Panc1 (cell line): ENCODE measurements around the gene CNNM4.

ENCODE experiments used
- CTCF ChIP-seq: fragments of 450-650 bp; IDR thresholded peaks from 2 replicates; pipeline ENCODE4 v1.5.1; 2017; ENCODE audit warnings: mild to moderate bottlenecking
- POLR2AphosphoS5 ChIP-seq: IDR thresholded peaks from 2 replicates; pipeline ENCODE4 v1.6.1; 2012; ENCODE audit warnings: mild to moderate bottlenecking, low read depth, low read length, moderate library complexity
- TF ChIP-seq, protein P1 (sequence below), 2 experiments: IDR thresholded peaks; 2 replicates each; pipeline ENCODE4 v1.6.1; 2011 to 2012; ENCODE audit warnings: low read depth in 2 of 2, control low read depth in 1 of 2, low read length in 1 of 2, mild to moderate bottlenecking in 1 of 2, moderate library complexity in 1 of 2; ENCODE audit not compliant: insufficient read depth in 1 of 2

DNA sequence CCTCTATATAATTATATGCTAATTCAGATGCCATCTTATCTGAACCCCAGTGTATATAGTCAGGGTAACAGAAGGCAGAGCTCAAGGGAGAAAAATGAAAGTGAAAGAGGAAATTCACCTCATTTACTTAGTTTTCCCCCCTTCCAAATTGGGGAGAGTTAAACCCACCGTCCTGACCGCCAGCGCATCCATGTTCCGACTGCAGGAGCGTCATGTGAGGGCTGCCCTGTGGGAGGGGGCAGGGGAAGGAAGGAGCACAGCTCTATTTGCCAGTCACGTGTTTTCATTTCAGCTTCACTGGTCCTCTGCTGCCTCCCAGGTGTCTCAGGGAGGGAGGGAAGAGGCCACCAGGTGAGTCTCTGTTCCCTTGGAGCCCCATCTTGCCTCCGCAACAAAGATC is 13.2 kb downstream of the CNNM4 start:
- TF ChIP-seq, protein P1, sequence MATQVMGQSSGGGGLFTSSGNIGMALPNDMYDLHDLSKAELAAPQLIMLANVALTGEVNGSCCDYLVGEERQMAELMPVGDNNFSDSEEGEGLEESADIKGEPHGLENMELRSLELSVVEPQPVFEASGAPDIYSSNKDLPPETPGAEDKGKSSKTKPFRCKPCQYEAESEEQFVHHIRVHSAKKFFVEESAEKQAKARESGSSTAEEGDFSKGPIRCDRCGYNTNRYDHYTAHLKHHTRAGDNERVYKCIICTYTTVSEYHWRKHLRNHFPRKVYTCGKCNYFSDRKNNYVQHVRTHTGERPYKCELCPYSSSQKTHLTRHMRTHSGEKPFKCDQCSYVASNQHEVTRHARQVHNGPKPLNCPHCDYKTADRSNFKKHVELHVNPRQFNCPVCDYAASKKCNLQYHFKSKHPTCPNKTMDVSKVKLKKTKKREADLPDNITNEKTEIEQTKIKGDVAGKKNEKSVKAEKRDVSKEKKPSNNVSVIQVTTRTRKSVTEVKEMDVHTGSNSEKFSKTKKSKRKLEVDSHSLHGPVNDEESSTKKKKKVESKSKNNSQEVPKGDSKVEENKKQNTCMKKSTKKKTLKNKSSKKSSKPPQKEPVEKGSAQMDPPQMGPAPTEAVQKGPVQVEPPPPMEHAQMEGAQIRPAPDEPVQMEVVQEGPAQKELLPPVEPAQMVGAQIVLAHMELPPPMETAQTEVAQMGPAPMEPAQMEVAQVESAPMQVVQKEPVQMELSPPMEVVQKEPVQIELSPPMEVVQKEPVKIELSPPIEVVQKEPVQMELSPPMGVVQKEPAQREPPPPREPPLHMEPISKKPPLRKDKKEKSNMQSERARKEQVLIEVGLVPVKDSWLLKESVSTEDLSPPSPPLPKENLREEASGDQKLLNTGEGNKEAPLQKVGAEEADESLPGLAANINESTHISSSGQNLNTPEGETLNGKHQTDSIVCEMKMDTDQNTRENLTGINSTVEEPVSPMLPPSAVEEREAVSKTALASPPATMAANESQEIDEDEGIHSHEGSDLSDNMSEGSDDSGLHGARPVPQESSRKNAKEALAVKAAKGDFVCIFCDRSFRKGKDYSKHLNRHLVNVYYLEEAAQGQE (IDR thresholded peaks at IDR 0.05; ENCODE audit: insufficient read depth in 1 of 2, low read depth in 2 of 2, low read length in 1 of 2) = no peak
- TF ChIP-seq CTCF (no peak), POLR2AphosphoS5 (no peak)
